ENCODE measurements around the gene PPP1R9B. TPM values are rescaled to one million over a fixed set of nuclear protein-coding genes. Genes with fewer than 3 reads are reported as not detected.

PPP1R9B gene
- total and polyA plus RNA-seq, 3 donors from 2014 or later = 49.1 to 82.4 (median 81.1) TPM

GRCh38 chr17:50128441-50129352 lies 21.8 kb downstream of the PPP1R9B start:
- DNase-seq = no peak
- intact Hi-C loops (cut with DNase I; ENCODE audit: low total_unique reads) = no loop called here
- Histone ChIP-seq H3K9me3 (no peaks in the 10 kb centered on the region), H3K36me3 (ENCODE audit: low read depth, missing control alignments) (no peaks in the 10 kb centered on the region), H3K4me1 (peaks cover 21% of the 10 kb centered on the region), H3K27me3 (no peaks in the 10 kb centered on the region), H3K27ac (no peak overlapping the region), H3K4me3 (peak overlapping the region; percentile 55 to 58)
- 13 to 14% methylated on average over 28 to 32 of the region's 32 CpGs for WGBS, 2 donors
- no peak for TF ChIP-seq CTCF (IDR thresholded peaks at IDR 0.05)
- no peak for TF ChIP-seq POLR2A (IDR thresholded peaks at IDR 0.05)

- intact Hi-C loops (cut with DNase I; ENCODE audit: low total_unique reads) = no loop called here
- WGBS, 2 donors = 77 to 79% methylated on average over 6 of the region's 6 CpGs
- no peak overlapping the region for H3K27ac ChIP-seq
- no peak for DNase-seq
- H3K4me3 ChIP-seq = no peak overlapping the region
- H3K9me3 ChIP-seq = no peaks in the 10 kb centered on the region
- no peaks in the 10 kb centered on the region for H3K36me3 ChIP-seq (ENCODE audit: low read depth, missing control alignments)
- peaks cover 20% of the 10 kb centered on the region for H3K4me1 ChIP-seq
- no peak for TF ChIP-seq CTCF (IDR thresholded peaks at IDR 0.05)
- H3K27me3 ChIP-seq = no peaks in the 10 kb centered on the region
Observed at GRCh38 chr17:50127697-50128361, 22.6 kb downstream of the PPP1R9B start.

- Histone ChIP-seq H3K36me3 (ENCODE audit: low read depth, missing control alignments) (no peaks in the 10 kb centered on the region), H3K4me1 (peaks cover 20% of the 10 kb centered on the region), H3K27ac (no peak overlapping the region), H3K27me3 (no peaks in the 10 kb centered on the region), H3K9me3 (no peaks in the 10 kb centered on the region), H3K4me3 (no peak overlapping the region)
- 92 to 95% methylated on average over 4 of the region's 4 CpGs for WGBS, 2 donors
- TF ChIP-seq CTCF (IDR thresholded peaks at IDR 0.05) (no peak), POLR2A (IDR thresholded peaks at IDR 0.05) (no peak)
- no peak for DNase-seq
- intact Hi-C loops (cut with DNase I; ENCODE audit: low total_unique reads) = no loop called here
Observed at GRCh38 chr17:50125420-50125997, 25.0 kb downstream of the PPP1R9B start.

GRCh38 chr17:50123649-50124349 lies 26.7 kb downstream of the PPP1R9B start:
- Histone ChIP-seq H3K4me3 (no peak overlapping the region), H3K27ac (peak overlapping the region; percentile 18 to 50), H3K4me1 (peaks cover 13% of the 10 kb centered on the region), H3K36me3 (ENCODE audit: low read depth, missing control alignments) (no peaks in the 10 kb centered on the region), H3K27me3 (no peaks in the 10 kb centered on the region), H3K9me3 (no peaks in the 10 kb centered on the region)
- TF ChIP-seq POLR2A (IDR thresholded peaks at IDR 0.05) (no peak), CTCF (IDR thresholded peaks at IDR 0.05) (no peak)
- DNase-seq = no peak
- intact Hi-C loops (cut with DNase I; ENCODE audit: low total_unique reads) = no loop called here
- WGBS, 2 donors = 53 to 54% methylated on average over 12 of the region's 12 CpGs
